Hypothalamus (tissue), 51 donors: ENCODE measurements around the gene ARHGEF19.
A peak's percentile ranks its signal among the peaks of the same experiment; 100 is the strongest.

Source experiments
- DNase-seq, 51 donors: peaks; one replicate each; lab custom pipeline; 2025; lab: John Stamatoyannopoulos, UW

Gene ARHGEF19

DNA sequence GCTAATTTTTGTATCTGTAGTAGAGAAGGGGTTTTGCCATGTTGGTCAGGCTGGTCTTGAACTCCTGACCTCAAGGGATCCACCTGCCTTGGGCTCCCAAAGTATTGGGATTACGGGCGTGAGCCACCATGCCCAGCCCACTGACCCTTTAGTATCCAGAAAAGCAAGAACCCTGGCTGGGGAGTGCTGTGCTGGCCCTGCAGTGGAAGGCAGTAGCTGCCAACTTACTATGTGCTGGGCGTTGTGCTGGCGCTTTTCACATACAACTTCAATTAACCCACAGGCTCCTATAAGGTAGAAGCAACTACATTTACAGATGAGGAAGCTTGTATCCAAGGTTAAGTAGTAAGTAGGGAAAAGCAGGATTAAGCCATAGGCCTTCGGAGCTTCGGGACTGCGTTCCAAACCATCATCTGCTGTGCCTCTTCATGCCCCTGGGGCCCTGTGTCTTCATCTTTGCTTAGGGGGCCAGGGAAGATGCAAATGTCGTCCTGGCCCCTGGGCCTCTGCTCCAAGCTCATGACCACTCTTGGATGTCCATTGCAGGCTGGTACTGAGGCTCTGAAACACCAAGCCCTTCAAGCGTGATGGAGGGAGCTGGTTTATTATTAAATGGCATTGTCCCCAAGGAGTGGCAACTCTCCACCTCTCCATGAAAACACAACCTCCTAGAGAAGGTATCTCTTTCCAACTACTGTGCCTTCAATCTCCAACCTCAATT lies 33.2 kb upstream of the ARHGEF19 start:
- no peak for DNase-seq

DNA sequence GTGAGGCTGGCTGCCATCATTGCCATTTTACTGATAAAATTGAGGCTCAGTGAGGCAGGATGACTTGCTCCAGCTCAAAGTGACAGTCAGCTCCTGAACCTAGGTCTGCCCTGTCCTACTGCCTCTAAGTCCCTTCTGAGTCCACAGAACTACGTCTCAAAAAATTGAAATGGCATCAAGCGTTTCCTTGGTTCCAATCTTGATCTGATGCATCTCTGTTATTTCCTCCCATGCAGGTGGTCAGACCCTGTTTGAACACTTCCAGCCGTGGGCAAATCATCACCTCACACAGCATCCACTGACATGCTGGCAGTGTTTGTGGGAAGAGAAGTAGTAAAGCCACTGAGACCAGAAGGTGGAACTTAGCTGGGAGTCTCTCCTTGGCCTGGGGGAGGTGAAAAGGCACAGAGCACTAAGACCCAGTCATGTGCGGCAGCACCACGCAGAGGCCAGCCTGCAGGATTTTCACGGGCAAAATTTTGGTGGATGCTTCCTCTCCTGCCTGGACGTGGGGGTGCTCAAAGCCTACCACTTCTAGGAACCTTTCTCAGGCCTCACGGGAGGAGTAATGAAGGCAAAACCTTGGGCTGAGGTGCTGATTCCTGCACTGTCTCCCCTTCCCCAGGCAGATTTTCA lies 32.3 kb upstream of the ARHGEF19 start:
- DNase-seq, result no peak

DNA sequence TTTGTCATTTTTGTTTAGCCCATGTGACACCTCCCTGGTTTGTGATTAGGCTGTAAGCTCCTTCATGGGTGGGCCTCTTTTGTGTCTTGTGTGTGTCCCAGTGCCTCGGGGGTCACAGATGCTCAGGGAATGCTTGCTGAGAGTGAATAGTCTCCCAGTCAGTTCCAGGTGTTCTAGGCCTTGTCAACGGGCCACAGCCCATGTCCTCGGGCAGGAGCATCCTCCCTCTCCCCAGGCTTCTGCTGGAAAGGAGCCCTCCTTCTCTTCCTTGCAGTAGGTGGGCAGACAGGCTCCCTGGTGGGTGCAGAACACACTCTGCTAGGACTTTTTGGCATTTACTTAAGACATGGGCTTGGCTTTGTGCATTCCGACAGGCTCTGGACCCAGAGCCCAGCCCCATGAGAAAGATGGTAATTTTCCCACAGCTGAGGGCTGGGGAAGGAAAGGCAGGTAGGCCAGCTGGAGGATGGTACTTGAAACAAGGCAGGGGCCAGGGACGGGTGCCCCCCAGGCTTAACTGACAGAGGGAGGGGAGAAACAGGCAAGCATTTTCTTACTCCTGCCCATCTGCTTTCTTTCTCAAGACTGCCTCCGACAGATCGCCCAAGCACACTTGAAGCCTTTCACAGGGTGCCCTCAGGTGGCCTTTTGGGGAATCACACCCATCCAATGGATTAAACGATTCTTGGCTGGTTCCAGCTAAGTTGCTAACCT lies 31.6 kb upstream of the ARHGEF19 start:
- DNase-seq, result peak in 43 of 51 donors; percentile 9 to 79 (median 47)

DNA sequence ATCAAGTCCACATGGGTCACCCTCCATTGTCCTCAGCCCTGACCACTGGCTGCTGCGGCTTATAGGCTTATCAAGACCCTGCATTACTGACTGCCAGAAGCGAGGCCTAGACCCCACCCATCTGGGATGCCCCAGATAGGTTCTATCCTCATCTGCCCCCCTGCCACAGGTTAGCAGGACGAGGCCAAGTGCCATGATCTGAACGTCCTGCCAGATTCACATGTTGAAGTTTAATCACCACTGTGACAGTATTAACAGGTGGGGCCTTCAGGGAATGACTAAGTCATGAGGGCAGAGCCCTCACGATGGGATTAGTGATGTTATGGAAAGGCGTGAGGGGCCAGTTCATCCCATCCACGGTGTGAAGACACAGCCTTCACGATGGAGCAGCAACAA lies 30.8 kb upstream of the ARHGEF19 start:
- DNase-seq, result no peak

DNA sequence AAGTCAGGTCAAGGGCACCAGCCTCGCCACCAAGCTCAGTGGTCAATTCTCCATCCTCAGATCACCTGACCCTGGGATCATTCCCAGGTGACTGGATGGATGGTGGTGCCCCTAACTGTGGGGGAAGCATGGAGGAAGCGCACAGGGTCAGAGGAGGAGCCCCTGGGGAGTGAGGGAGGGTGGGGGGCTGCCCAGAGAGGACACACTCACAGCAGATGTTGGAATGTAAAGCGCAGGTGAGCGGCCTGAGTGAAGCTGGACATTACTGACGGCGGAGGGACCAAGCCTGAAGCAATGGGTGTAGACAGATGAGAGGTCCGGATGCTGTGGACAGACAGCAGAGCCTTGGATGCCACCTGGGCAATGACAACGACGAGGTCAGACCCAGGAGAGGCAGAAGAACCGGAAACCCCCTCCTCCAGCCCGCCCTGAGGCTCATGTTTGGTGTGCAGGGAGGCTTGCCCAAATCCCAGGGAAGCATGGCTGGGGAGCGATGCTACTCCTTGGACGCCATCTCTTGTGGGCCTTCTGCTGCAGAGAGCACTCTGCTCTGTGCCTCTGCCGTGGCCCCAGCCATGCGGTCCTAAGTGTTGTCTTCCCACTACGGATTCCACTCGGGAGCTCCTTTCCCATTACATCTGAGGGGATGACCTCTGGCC lies 30.2 kb upstream of the ARHGEF19 start:
- no peak for DNase-seq

DNA sequence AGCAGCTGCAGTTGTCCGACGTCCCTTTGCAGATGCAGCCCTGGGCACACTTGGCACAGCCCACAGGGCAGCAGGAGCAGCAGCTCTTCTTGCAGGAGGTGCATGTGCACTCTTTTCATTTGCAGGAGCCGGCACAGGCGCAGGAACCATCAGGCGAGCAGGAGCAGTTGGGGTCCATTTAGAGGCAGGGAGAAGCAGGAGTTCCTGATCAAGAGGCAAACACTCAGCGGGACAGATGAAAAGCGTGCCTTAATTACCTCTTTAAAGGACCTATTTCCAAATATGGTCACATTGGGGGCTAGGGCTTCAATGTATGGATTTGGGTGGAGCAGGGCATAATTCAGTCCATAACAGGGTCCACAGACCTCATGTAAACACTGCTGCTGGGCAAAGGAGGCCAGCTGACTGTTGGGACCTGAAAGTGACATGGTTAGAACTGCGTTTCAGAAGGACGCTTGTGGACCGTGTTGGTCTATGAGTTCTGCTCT lies 28.8 kb upstream of the ARHGEF19 start:
- no peak for DNase-seq

DNA sequence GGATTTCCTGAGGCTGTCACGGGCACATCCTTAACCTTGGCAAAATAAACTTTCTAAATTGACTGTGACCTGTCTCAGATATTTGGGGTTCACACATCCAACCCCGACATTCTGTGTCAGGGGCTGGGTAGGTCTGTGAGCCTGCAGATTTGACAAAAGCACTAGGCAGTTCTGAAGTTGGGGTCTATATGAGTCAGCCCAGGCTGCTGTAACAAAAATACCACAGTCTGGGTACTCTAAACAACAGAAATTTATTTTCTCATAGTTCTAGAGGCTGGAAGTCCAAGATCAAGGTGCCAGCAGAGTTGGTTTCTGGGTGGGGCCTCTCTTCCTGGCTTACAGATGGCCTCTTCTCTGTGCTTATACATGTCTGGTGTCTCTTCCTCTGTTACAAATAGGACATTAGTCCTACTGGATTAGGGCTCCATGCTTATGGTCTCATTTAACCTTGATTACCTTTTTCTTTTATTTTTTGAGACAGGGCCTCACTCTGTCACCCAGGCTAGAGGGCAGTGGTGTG lies 27.6 kb upstream of the ARHGEF19 start:
- no peak for DNase-seq

DNA sequence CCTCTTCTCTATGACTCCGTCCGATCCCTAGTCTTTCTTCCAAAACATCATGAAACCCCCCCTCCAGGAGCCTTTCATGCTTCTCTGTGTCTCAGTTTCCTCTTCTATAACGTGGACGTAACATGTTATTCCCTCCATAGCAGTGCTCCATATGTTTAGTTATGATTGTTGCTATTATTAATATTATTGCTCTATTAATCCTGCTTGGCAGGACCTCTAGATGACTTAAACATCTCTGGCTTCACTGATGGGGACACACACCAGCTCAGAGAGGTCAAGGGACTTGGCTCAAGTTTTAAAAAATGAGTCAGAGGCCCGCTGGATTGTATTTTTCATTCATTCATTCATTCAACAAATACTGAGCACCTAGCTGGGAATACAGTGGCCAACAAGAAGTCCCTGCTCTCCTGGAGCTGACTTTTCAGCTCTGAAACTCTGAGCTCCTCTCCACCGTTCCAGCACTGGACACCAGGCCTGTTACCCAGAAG lies 24.9 kb upstream of the ARHGEF19 start:
- DNase-seq, result no peak

DNA sequence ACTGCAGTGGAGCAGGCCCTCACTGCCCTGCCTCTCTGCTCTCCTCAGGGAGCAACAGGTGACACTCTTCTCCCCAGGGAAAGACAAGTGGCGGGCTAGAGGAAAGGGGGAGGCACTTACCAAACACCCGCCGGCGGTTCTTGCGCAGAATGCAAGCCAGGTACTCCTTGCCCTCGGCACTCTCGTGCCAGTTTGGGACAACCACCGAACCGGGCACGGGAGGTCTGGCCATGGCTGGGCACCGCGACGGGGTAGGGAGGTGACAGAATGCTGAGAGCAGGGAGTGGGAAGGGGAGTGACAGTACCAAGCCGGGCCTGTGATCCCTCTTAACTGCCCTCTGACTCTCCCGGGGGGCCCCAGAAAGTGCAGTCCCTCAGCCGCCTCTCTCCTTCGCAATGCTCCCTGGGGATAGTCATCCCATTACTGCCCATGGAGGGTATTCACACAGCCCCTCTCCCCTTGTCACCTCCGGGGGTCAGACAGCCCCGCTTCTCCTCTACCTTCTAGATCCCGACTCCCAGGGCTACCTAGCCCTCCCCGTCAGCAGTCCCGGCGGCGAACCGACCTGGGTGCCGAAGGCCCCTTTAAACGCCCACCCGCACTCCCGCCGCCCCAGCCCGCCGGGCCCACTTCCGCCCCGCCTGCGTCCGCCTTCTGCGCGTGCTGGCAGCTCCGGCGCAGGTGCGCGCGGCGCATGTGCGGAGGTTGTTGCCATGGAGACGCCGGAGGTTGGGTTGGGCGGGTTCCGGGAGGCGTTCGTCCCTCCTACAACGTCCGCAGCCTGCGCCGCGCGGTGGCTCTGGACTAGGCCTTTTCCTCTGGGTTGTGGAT lies 24.3 kb upstream of the ARHGEF19 start, which contains the start of gene CPLANE2:
Gene CPLANE2, minus strand, starts transcription at position 673 of the 832 bp plus-strand sequence. Its CDS starts 441 bp downstream, at position 232.
- peak in 50 of 51 donors; percentile 44 to 91 (median 80) for DNase-seq

DNA sequence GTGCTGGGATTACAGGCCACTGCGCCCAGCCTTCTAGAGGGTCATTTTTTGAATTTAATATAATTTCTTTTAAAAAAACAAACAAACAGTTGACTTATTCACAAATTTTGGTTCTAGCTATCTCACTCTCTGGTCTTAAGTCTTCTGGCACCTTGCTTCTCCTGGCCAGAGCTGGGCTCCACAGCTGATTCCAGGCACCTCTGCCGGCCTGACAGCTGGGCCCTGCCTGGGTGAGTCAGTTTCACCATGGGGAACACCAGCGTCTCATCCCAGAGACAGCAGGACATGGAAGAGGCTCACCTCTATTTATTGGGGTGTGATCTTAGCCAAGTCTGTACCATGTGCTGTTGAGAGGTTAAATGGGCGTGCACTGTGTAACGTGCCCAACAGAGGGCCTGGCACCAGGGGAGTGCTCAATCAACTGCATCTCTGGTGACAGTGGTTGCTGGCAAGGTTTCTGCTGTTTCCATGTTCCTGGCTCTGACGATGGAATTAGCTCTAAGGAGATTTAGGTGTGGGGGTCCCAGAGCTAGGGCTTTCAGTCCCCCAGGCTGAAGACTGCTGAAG lies 23.6 kb upstream of the ARHGEF19 start:
- DNase-seq, result peak in 2 of 51 donors; percentile 55 to 56

DNA sequence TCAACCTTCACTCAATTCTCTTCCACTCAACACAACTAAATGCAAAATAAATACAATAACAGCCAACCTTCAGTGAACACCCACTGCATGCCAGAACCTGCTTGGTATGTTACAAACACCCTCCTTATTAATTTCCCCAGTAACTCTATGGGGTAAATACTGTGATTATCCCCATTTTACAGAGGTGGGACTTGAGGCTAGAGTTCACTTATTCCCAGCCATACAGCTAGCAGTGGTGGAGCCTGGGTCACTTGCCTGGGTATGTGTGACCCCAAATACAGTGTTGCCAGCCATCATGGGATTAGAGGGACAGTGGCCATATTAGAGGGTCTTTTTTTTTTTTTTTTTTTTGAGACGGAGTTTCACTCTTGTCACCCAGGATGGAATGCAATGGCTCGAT lies 22.9 kb upstream of the ARHGEF19 start:
- no peak for DNase-seq

DNA sequence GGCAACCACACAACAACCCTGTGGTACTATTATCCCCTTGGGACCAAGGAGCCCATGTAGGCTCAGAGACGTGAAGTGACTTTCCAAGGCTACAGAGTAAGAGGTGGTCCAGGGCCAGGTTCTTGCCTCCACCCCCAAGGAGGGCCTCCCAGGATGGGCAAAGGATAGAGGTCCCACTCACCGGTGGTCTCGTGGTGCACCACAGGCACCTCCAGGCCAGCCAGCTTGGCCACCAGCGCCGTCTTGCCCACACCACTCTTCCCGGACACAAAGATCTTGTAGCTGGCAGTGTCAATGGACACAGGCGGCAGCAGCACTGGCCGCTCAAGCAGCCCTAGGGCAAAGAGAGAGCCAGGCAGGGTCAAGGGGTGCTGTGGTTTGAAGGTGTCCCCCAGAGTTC lies 21.0 kb upstream of the ARHGEF19 start:
- DNase-seq, result no peak

DNA sequence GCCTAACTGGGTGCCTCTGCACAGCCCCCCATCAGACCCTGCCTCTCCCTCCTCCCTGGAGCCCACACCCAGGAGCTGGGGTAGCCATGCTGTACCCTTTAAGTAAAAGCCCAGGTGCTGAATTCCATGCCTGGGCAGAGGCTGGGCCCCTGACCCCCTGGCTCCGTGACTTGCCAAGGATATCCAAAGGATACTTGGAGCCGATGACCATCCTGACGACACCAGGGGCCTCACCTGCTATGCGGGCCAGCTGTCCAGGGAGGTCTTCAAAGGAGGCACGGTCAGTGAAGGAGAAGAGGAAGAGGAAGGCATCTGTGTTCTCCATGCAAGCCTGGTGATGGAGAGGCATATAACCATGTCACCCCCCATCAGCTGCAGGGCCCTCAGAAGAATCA lies 19.9 kb upstream of the ARHGEF19 start:
- no peak for DNase-seq

DNA sequence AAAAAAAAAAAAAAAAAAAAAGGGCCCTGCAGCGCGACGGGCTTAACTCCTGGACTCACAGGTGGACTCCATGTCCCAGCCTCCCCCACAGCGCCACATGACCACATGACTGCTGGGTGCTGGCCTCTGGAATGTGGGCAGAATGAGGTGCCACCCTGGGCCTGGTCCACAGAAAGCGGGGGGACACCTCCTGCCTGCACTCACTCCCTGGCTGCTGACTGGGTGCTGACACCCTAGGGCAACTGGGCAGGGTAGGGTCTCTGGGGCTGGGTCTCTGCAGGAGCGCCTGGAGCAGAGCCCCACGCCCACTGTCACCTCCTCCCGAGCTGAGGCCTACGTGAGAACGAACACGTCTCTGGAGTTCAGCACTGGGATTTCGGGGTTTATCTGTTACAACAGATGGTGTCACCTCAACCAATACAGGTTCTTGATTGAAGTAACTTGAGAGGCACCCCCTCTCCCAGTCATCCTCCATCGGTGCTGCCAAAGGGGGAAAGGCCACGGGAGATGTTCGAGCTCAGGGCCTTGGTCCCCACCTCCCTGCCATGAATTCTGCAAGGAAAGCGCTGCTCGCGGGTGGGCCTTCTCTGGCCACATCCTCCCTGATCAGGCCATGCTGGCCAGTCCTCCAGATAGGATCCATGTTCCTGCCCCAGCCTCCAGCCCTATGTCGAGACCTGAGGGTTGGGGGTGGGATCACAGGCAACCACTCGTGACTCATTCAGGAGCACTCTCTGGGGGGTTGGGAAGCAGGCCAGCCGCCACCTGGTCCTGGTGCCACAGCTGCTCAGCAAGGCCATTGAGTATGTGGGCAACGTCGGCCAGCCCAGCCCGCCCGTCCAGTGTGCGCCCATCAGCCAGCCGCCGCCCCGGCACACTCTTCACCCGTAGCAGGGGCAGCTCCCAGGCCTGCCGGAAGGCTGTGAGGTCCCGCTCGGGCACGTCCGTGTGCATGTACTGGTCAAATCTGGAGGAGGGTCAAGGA lies 19.2 kb upstream of the ARHGEF19 start:
- no peak for DNase-seq

DNA sequence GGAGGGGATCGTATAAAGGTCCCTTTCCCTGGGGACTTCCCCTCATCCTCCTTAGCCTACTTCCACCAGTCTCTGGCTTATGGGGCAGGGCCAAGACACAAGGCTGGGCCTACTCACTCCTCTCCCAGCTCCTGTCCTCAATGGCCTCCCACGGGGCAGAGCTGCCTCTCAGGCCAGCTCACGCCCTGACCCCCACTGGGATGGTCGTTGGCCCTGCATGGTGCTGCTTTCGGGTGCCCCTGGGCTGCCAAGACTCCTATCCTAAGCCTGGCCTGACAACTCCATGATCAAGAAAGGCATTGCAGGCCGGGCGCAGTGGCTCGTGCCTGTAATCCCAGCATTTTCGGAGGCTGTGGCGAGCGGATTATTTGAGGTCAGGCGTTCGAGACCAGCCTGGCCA lies 18.3 kb upstream of the ARHGEF19 start:
- no peak for DNase-seq

DNA sequence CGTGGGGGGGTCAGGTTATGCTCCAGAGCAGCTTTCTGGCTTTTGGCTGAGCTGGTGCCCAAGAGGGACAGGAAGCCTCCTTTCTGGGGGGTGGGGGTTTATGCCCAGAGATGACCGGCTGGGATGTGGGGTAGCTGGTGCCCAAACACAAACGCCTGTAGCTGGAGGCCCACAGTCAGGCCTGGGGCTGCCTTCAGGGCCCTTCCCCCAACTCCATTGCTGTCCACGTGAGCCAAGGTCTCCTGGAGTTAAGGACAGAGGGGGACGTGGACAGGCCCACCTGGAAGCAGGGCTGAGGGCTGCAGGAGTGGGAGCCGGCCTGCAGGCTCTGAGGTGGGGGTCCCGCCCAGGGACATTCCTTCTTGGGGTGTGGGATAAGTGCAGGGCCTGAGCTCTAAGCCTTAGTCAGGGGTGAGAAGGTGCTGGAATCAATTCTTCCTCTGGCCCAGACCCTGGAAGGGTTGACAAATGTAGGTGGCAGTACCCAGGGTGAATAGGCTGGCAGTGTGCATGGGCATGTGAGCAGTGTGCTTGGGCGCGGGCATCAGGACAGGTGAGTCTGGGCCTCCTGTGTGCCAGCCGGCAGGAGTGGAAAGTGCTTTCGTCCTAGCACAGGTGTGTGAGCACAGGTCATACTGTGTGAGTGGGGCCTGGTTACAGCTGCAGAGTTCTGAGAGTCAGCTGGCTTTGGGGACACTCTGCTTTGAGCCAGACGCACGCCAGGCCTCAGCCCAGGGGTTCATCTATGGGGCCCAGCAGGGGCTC lies 17.7 kb upstream of the ARHGEF19 start:
- DNase-seq, result no peak

DNA sequence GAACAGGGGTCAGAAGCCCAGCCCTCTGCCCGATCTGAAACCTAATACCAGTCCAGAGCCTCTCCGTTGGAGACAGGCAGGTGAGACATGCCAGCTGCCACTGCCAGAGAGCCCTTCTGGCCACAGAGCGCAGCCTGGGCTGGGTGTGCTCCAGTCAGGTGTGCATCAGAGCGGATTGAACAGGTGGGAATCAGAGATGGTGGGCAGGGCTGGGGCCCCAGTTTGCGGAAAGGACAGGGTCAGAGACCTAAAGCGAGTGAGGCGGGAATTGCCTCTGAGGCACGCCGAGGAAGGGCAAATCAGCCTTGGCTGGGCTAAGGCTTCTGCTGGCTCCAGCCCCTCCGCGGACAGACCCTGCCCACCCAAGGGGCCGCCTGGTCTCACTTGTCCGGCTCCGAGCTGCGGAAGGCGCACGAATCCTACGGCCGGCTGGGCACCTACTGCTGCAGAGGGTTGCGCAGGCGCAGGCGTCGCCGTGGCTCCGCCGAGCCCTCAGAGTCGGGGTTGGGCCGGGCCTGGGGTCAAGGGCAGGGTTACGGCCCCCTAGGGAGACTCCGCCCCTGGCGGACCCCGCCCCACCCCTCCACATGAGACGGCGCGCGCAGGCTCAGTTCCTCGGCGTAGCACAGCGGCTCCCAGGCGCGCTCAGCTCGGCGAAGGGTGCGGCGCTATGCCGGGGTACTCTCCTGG lies 14.2 kb upstream of the ARHGEF19 start:
- peak in 5 of 51 donors; percentile 9 to 33 (median 17) for DNase-seq
